SK-N-SH treated with all-trans-retinoic acid at 6 μM for 48 hours (cell line): ENCODE results near the gene TM6SF1.

Experiments used
- ISL1 ChIP-seq: fragments of 250-450 bp; sonication (Bioruptor Pico); IDR thresholded peaks from 2 replicates; pipeline ENCODE4 v2.1.2; 2022; ENCODE audit warnings: mild to moderate bottlenecking, moderate library complexity
- PATZ1 ChIP-seq: fragments of 250-450 bp; sonication (Bioruptor Pico); IDR thresholded peaks from 2 replicates; pipeline ENCODE4 v1.8.0; 2020; ENCODE audit warnings: mild to moderate bottlenecking, moderate library complexity, borderline replicate concordance
- ZFP30 ChIP-seq: fragments of 450-650 bp; formaldehyde crosslinking; IDR thresholded peaks from 2 replicates; pipeline ENCODE4 v1.5.0; 2022; ENCODE audit warnings: mild to moderate bottlenecking, moderate library complexity

- TF ChIP-seq ZFP30 (CRISPR knock-in tag) (no peak), ISL1 (CRISPR knock-in tag) (no peak), PATZ1 (CRISPR knock-in tag) (no peak)
Observed at GRCh38 chr15:83132861-83133523, 25.5 kb downstream of the TM6SF1 start.
